Prostate gland (tissue), 2 donors: ENCODE measurements around the gene SSRP1. TPM values are rescaled to one million over a fixed set of nuclear protein-coding genes. Genes with fewer than 3 reads are reported as not detected.

Experiments
- DNase-seq: peaks from one replicate; pipeline ENCODE4 v3.0.0-alpha.2; 2019; ENCODE audit warnings: low spot score
- H3K27ac ChIP-seq, 2 donors: fragments of 200-600 bp; sonication (generic); 2 replicates each; pipeline ENCODE4 v1.5.1; 2017 to 2019
- H3K27me3 ChIP-seq: fragments of 200-600 bp; sonication (generic); replicated peaks from 2 replicates; pipeline ENCODE4 v1.5.1; 2019; ENCODE audit not compliant: insufficient read depth
- H3K36me3 ChIP-seq, 2 donors: fragments of 200-600 bp; sonication (generic); 1 replicate in 1 of 2; 2 replicates in 1 of 2; pipeline versions ENCODE4 v1.5.1 to v1.8.1; 2017 to 2019
- H3K4me1 ChIP-seq: fragments of 200-600 bp; sonication (generic); replicated peaks from 2 replicates; pipeline ENCODE4 v1.5.1; 2019
- H3K4me3 ChIP-seq, 2 donors: fragments of 200-600 bp; sonication (generic); 2 replicates each; pipeline ENCODE4 v1.5.1; 2017 to 2019
- H3K9me3 ChIP-seq: fragments of 200-600 bp; sonication (generic); 2 replicates; pipeline ENCODE4 v1.5.1; 2017
- CTCF ChIP-seq, 4 experiments: fragments of 200-600 bp in 2 of 4; fragments of 450-650 bp in 2 of 4; sonication (generic) in 2 of 4; IDR thresholded peaks; 1 replicate in 3 of 4; 2 replicates in 1 of 4; pipeline ENCODE4 v1.5.1; 2016 to 2019; ENCODE audit warnings: antibody characterized with exemption in 4 of 4, mild to moderate bottlenecking in 2 of 4, moderate library complexity in 2 of 4
- POLR2A ChIP-seq: fragments of 450-650 bp; IDR thresholded peaks from one replicate; pipeline ENCODE4 v1.6.1; 2016; ENCODE audit warnings: antibody characterized with exemption, mild to moderate bottlenecking
- POLR2AphosphoS5 ChIP-seq: sonication (generic); formaldehyde crosslinking; IDR thresholded peaks from one replicate; pipeline ENCODE4 v1.6.1; 2017; ENCODE audit warnings: antibody characterized with exemption
- WGBS: methylation state at CpG from one replicate; pipeline ENCODE4 v1.1.5; 2018; 5-methylcytosine and 5-hydroxymethylcytosine counted together
- intact Hi-C: fragments of 100-400 bp; cut with DNase I; formaldehyde crosslinking; loops from one replicate; pipeline ENCODE4 v1.14.2; 2022
- total RNA-seq, 2 donors: library from RNA; depleted of rRNA; stranded (reverse); fragments of >200 nt; gene quantifications; one replicate each; pipeline ENCODE4 v1.1.0, GENCODE V29; 2016

The SSRP1 gene
- total RNA-seq, 2 donors from 2014 or later: 82.6 to 85.4 TPM

- Histone ChIP-seq H3K4me3 (no peak overlapping the region), H3K36me3 (peaks cover 25 to 45% of the 10 kb centered on the region in 2 donors), H3K9me3 (no peaks in the 10 kb centered on the region), H3K27ac (no peak overlapping the region), H3K27me3 (no peaks in the 10 kb centered on the region), H3K4me1 (peaks cover 6% of the 10 kb centered on the region)
- DNase-seq: no peak
- no peak for TF ChIP-seq CTCF (IDR thresholded peaks at IDR 0.05)
- TF ChIP-seq POLR2AphosphoS5: no peak
- TF ChIP-seq POLR2A: no peak
- WGBS: 92% methylated on average over 15 of the region's 15 CpGs
- intact Hi-C loops: no loop called here
Observed at GRCh38 chr11:57302489-57302888, 33.2 kb downstream of the SSRP1 start.

- Histone ChIP-seq H3K9me3 (no peaks in the 10 kb centered on the region), H3K36me3 (peaks cover 25 to 45% of the 10 kb centered on the region in 2 donors), H3K4me3 (no peak overlapping the region), H3K27me3 (no peaks in the 10 kb centered on the region), H3K27ac (no peak overlapping the region), H3K4me1 (peaks cover under 1% of the 10 kb centered on the region)
- TF ChIP-seq CTCF (IDR thresholded peaks at IDR 0.05) (no peak), POLR2A (no peak), POLR2AphosphoS5 (no peak)
- WGBS: 97% methylated on average over 27 of the region's 27 CpGs
- intact Hi-C loops: no loop called here
- no peak for DNase-seq
Observed at GRCh38 chr11:57301711-57302423, 33.8 kb downstream of the SSRP1 start.

GRCh38 chr11:57300785-57301184 is 34.9 kb downstream of the SSRP1 start:
- intact Hi-C loops: no loop called here
- no peak overlapping the region for H3K27ac ChIP-seq
- TF ChIP-seq POLR2A (no peak), CTCF (IDR thresholded peaks at IDR 0.05) (no peak), POLR2AphosphoS5 (no peak)
- H3K9me3 ChIP-seq: no peaks in the 10 kb centered on the region
- no peak for DNase-seq
- H3K4me3 ChIP-seq: no peak overlapping the region
- peaks cover 25 to 45% of the 10 kb centered on the region in 2 donors for H3K36me3 ChIP-seq
- no peaks in the 10 kb centered on the region for H3K27me3 ChIP-seq
- no peaks in the 10 kb centered on the region for H3K4me1 ChIP-seq
- WGBS: 91% methylated on average over 10 of the region's 10 CpGs

- H3K36me3 ChIP-seq: peaks cover 25 to 45% of the 10 kb centered on the region in 2 donors
- no peak for TF ChIP-seq POLR2A
- TF ChIP-seq CTCF (IDR thresholded peaks at IDR 0.05): no peak
- TF ChIP-seq POLR2AphosphoS5: no peak
- no peak overlapping the region for H3K27ac ChIP-seq
- H3K27me3 ChIP-seq: no peaks in the 10 kb centered on the region
- no peak for DNase-seq
- intact Hi-C loops: no loop called here
- no peaks in the 10 kb centered on the region for H3K4me1 ChIP-seq
- H3K9me3 ChIP-seq: no peaks in the 10 kb centered on the region
- WGBS: over 99% methylated on average over 5 of the region's 5 CpGs
- no peak overlapping the region for H3K4me3 ChIP-seq
Observed at GRCh38 chr11:57299150-57299737, 36.4 kb downstream of the SSRP1 start.

GRCh38 chr11:57297221-57297620 is 38.5 kb downstream of the SSRP1 start:
- H3K9me3 ChIP-seq: no peaks in the 10 kb centered on the region
- TF ChIP-seq CTCF (IDR thresholded peaks at IDR 0.05) (no peak), POLR2AphosphoS5 (no peak), POLR2A (no peak)
- H3K27ac ChIP-seq: no peak overlapping the region
- H3K36me3 ChIP-seq: peaks cover 25 to 34% of the 10 kb centered on the region in 2 donors
- intact Hi-C loops: no loop called here
- no peak for DNase-seq
- no peaks in the 10 kb centered on the region for H3K4me1 ChIP-seq
- H3K27me3 ChIP-seq: no peaks in the 10 kb centered on the region
- H3K4me3 ChIP-seq: no peak overlapping the region
- WGBS: 94% methylated on average over 2 of the region's 2 CpGs
